GM19324 (cell line): Measurements from ENCODE around the gene TBX6.
A peak's percentile ranks its signal among the peaks of the same experiment; 100 is the strongest.

Experiments
- ATAC-seq: cut with Tn5 transposase; IDR thresholded peaks from one replicate; pipeline ENCODE4 v1.9.1; 2021; ENCODE audit warnings: mild to moderate bottlenecking, moderate library complexity; ENCODE audit not compliant: unreplicated experiment, low FRiP score

Gene TBX6

DNA sequence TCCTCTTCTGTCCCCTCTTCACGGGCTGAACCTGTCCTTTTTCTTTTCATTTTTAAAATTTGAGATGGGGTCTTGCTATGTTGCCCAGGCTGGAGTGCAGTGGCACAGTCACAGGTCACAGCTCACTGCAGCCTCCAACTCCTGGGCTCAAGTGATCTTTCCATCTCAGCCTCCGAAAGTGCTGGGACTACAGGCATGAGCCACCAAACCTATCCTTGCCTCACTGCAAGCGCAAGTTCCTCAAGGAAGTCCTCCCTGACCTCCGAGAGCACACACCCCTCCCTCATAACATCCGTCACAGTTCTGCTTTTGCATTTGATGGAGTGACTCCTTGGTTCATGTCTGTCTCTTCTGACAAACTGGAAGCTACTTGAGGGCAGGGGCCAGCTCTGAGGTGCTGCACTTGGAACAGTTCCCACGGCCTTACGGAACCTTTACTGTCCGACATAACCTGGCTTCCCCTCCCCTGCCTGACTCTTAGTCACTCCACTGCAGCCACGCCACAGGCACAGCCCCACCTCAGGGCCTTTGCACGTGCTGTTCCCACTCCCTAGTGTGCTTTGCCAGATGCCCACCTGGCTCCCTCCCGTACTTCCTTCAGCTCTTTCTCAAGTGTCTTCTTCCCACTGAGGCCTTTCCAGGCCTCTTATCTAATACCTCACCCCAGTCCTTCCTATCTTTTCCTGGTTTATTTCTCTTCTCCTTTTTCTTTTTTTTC, 4.4 kb downstream of the TBX6 start:
- no peak for ATAC-seq

DNA sequence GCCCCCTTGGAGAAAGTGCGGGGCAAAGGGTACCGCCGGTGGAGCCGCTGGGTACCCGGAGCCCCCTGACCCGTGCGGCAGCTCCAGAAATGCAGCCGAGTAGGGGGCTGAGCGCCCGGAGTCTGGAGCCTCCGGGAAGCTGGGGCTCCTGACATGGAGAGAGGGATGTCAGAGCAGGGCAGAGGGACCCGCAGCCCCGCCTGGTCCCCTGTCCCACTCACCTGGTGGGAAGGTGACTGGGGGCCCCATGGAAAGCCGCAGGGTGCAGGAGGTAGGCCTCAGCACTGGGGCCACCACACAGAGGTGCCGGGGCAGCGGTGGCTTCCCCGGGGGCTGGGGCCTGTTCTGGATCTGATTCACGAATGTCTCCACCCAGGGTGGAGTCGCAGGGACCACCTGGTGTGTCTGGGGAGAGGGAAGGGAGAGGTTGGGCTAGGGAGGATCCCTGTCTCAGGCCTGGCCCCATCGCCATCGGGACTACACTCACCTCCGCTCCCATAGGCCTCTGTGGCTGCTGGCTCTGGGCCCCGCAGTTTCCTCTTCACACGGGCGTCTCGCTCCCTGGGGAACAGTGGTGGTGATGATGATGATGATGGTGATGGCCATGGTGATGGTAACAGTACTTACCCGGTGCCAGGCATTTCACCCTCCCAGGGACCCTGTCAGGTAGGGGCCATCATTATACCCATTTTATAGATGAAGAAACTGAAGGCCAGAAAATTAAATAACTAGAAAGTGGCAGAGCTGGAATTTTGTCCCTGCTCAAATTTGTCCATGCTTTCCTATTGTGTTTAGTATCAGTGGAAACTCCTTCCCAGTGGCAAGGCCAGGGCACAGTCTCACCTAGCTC, 5.2 kb downstream of the TBX6 start:
- ATAC-seq = no peak

DNA sequence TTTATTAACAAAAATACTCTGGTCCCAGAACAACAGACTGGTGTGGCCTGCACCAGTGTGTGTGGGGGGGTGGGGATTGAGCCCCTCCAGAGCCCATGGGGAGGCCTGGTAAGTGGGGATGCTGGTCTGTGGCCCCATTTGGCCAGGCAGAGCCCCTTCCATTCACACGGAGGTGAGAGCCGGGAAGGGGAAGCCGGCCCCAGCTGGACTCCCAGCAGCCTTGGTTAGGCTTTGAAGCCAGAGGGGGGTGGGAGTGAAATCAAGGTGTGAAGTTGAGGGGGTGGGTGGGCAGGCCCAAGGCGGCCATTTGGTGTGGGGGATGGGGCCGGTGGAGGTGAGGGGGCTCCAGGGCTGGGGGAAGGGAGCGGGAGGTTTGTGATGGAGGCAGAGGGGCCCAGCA, 5.9 kb downstream of the TBX6 start:
- no peak for ATAC-seq

DNA sequence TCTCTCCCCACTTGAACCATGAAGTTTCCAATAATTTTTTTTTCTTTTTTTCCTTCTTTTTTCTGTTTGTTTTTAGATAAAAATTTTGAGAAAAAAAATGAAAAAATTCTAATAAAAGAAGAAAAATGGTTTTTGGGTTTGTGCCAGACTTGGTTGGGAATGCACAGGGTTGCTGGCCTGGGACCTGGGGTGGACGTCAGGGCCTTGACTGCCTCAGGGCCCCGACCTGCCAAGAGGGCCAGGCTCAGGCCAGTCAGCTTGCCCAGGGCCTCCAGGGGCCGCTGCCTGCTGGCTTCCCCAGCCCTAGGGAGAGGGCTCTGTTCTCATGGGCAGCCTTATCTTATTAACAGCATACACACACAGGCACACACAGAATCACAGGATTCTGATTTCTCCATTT, 6.5 kb downstream of the TBX6 start:
- ATAC-seq = no peak

DNA sequence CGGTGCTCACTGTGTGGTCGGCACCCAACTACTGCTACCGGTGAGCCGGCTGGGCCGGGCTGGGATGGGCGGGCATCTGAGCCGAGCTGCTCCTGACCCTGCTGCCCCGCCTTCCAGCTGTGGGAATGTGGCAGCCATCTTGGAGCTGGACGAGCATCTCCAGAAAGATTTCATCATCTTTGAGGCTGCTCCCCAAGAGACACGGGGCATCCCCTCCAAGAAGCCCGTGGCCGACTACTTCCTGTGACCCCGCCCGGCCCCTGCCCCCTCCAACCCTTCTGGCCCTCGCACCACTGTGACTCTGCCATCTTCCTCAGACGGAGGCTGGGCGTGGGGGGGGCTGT, 6.9 kb downstream of the TBX6 start:
- no peak for ATAC-seq

DNA sequence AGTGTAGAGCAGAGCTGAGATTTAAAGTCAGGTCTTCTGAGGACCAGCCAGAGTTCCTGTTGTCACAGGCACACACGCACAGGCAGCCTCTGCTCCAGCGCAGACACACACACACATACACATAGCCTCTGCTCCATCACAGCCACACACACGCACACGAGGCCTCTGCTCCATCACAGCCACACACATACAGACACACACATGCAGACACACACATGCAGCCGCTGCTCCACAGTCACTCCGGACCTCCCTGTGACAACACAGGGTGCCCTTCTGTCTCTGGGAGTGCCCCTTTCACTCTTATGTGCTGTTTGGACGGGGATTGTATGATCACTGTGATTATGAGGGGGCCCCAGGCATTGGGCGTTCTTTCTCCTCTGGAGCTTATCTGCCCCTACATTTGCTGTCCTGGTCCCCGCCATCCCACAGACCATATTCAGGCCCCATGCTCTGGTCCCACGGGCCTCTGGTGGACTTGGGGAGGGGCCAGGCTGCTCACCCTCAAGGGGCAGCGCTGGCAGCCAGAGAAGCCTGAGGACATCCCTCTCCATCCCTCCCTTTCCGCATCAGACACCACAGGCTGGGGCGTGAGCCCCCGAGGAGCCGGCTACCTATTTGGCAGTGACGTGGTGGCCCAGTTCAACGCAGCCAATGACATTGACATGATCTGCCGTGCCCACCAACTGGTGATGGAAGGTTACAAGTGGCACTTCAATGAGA, 7.5 kb downstream of the TBX6 start:
- ATAC-seq = no peak

DNA sequence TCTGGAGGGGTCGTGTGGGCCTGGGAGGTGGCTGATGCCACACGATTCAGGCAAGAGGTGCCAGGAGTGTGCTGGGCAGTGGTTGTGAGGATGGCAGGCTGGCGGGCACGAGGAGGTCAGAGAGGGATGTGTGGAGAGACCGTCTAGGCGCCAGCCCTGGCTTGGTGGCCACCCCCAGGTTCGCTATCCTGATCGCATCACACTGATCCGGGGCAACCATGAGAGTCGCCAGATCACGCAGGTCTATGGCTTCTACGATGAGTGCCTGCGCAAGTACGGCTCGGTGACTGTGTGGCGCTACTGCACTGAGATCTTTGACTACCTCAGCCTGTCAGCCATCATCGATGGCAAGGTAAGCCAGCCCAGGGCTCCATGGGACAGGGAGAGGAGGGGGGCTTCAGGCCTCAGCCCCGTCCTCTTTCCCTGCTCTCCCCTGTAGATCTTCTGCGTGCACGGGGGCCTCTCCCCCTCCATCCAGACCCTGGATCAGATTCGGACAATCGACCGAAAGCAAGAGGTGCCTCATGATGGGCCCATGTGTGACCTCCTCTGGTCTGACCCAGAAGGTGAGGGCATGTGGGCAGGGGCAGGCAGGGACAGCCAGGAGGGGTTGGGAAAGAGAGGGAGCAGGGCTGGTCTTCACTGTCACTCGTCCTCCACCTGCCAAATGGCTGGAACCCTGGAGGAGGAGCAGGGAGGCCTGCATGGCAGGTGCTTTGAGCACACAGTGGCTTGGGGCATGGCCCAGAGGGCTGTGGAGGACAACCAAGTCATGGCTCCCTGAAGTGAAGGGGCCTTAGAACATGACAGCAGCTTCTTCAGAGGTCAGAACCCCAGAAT, 8.3 kb downstream of the TBX6 start:
- ATAC-seq = no peak

DNA sequence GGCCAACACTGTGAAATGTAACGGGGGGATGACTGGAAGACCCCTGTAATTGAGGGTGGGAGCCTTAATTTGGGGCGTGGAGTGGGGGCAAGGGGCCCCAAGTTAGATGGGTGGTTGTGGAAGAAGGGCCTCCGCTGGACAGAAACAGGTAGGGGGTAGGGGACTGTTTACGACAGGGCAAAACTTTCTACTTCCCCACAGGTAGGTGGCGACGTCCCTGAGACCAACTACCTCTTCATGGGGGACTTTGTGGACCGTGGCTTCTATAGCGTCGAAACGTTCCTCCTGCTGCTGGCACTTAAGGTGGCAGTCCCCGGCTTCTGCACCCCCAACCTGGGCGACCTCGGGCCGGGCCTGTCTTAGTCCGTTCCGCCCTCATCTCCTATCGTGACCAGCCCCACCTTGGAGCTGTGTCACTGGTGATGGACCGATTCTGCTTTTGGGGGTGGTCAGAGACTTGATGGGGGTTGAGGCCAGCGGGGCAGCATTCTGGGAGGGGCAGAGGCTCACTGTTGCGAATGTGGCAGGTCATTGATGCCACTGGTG, 9.1 kb downstream of the TBX6 start:
- ATAC-seq = no peak

DNA sequence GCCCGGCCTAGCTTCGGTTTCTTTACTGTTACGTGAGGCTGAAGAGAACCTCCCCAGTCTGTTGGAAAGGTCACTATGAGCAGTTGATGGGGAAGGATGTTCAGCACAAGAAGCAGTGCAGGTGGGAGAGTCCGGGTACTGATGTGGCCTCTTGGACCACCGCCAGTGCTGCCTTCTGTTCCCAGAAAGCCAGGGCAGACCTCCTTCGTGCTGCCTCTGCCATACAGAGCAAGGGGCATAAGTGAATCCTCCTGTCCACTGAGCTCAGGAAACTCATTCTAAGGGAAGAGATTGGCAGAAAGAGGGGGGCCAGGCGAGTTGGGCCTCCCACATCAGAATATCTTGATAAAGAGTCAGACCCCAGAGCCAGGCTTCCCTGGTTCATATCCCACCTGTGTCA, 12.2 kb downstream of the TBX6 start:
- ATAC-seq = no peak

DNA sequence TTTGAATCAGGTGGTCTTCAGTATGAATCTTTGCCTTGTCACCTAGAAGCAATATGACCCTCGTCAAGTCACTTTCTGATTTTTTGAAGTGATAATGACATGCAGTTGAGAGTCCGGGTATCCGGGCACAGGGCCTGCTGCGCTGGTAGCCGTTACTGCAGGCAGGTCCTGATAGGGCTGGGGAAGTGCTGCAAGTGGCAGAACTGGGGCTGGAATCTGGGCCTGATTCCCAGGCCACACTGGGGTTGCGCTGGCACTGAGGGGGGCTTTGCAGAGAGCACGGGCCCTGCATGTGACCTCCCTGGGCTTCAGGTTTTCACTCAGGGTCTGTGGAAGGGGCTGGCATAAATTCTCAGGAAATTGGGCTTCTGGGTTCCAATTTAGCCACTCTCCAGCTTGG, 13.0 kb downstream of the TBX6 start:
- ATAC-seq = no peak

DNA sequence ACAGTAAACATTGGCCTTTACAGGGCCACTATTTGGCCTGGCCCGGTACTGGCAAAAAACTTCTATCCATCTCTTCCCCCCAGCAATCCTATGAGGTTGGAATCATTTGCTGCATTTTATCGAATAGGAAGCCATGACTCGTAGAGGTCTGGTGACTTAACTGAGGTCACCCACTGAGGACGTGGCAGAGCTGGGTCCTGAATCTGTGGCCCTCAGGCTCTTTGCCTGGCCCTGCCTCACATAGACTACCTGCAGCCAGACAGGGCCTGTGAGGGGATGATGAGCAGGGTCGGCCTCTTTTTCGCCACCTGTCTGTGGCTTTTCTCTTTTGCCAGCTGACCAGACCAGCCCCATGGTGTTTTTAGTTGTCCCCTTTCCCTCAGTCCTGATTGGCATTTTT, 14.1 kb downstream of the TBX6 start:
- ATAC-seq = no peak

DNA sequence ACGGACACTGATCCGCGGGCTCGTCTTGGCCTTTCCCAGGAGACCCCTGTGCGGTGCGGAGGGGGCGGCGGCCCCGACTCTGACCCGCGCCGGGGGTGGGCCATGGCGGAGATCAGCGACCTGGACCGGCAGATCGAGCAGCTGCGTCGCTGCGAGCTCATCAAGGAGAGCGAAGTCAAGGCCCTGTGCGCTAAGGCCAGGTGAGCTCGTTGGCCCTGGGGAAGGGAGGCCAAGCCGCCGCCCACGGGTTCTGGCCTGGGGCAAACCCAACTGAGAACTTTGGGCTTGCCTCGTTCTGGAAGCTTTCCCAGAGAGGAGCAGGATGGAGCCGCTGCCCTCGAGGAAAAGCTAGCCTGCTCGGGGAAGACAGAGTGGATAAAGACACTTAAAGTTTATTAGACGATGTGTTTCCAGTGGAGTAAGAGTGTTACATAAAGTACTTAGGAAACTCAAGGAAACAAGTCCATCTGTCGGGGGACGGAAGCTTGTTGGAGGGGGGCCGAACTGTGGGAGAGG, 15.4 kb downstream of the TBX6 start:
- ATAC-seq = no peak

DNA sequence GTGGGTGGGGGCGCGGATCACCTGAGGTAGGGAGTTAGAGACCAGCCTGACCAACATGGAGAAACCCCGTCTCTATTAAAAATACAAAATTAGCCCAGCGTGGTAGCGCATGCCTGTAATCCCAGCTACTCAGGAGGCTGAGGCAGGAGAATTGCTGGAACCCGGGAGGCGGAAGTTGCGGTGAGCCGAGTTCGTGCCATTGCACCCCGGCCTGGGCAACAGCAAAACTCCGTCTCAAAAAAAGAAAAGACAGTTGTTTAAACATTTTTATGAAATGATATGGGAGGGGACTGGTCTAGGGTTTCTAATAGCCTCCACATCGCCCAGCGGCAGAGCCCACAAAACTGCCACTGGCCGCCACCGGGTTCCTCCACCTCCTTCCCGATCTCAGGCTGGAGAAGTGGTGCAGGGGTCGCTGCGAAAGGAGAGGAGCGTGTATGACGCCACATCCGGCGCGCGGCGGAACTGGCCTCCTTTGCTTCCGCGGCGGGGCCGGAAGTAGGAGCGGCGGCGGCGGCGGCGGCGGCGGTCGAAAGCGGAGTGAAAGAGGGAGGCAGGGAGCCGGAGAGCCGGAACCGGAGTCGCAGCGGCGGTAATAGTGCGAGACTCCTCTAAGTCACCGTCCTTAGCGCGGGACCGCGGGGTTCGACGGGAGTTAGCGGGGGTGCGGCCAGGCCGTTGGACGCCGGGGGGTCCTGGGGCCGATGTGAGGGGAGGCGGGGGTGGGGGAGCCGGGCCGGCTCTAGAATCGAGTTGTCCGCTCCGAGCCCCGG, 16.0 kb downstream of the TBX6 start, which contains the start of gene PPP4C:
PPP4C (plus strand) TSS at position 492 of the 773 bp plus-strand sequence. CDS start 384 bp downstream, outside the sequence.
- ATAC-seq = peak; percentile 87

DNA sequence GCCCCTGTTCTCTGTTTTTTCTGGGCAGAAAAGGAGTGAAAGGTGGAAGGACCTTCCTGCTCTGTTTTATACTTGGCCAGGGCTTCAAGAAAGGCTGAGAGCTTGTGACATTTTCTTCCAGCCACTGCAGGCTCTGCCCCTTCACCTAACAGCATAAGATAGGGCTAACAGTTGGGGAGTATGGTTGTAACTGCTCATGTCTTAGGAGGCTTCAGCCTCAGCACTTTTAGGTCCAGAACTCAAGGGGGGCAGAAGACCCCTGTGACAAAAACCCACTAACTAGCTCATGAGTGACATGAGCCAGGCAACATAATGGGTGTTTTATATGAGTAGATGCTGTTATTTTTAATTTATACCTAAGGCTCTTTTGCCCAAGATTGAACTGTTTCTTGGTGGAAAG, 21.2 kb downstream of the TBX6 start:
- no peak for ATAC-seq

DNA sequence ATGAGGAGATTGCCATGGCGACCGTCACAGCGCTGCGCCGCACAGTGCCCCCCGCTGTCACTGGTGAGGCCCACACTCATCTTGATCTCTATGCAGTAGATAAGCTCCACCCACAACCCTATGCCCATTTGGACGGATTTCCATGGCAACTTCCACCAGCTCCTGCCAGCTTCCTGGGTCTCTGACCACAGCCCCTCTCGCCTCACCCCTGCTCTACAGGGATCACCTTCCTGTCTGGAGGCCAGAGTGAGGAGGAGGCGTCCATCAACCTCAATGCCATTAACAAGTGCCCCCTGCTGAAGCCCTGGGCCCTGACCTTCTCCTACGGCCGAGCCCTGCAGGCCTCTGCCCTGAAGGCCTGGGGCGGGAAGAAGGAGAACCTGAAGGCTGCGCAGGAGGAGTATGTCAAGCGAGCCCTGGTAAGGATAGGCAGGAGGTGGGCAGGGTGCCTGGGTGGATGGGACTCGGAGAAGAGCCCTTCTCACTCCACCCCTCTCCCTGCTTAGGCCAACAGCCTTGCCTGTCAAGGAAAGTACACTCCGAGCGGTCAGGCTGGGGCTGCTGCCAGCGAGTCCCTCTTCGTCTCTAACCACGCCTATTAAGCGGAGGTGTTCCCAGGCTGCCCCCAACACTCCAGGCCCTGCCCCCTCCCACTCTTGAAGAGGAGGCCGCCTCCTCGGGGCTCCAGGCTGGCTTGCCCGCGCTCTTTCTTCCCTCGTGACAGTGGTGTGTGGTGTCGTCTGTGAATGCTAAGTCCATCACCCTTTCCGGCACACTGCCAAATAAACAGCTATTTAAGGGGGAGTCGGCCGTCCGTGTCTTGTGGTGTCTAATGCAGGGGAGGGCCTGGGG, 21.9 kb downstream of the TBX6 start:
- ATAC-seq = no peak

DNA sequence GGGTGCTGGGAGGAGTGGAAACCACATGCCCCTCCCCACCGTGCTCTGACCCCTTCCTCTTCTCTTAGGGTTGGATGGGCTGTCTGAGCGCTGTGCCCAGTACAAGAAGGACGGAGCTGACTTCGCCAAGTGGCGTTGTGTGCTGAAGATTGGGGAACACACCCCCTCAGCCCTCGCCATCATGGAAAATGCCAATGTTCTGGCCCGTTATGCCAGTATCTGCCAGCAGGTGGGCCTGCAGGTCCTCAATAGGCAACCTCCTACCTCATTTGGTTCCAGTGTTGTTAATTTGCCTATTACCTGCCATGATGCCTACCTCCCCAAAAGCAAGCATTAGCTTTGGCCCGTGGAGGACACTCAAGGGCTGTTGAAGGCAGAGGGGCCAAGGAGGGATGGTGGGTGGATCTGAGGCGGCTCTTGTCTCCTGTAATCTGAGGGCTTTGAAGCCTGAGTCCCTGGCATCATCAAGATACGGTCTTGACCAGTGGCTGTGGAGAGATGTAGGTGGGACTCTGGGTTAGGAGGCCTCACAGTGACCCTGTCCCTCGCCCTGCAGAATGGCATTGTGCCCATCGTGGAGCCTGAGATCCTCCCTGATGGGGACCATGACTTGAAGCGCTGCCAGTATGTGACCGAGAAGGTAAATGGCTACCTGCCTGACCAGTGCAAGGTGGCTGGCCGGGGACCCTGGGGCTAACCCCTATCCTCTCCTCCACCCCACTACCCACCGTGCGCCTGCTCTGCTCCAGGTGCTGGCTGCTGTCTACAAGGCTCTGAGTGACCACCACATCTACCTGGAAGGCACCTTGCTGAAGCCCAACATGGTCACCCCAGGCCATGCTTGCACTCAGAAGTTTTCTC, 22.7 kb downstream of the TBX6 start:
- no peak for ATAC-seq

DNA sequence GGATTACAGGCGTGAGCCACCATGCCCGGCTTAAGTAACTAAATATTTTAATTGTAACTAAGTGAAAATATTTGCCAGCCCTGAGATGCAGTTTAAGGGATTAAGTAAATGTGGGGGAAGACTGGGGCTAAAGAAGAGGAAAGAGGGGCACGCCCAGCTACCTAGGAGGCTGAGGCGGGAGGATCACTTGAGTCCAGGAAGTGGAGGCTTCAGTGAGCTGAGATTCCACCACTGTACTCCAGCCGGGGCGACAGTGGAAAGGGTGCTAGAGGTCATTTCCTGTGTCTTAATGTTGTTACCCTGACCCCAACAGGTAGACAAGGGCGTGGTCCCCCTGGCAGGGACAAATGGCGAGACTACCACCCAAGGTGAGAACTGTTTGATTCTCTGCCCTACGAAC, 23.4 kb downstream of the TBX6 start:
- no peak for ATAC-seq

DNA sequence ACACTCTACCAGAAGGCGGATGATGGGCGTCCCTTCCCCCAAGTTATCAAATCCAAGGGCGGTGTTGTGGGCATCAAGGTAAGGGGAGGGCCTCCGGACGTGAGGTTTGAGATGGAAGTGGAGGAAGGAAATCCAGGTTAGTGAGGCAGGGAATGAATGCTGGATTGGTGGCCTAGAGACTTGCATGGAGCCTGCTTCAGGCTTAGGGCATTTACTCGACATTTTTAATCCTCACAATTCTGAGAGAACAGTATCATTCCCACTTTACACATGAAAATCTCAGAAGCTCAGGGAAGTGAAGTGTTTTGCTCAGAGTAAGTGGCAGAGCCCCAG, 24.2 kb downstream of the TBX6 start:
- no peak for ATAC-seq
